ENCODE results near the gene ZNF526. TPM values are rescaled to one million over a fixed set of nuclear protein-coding genes. Genes with fewer than 3 reads are reported as not detected.

Gene ZNF526
- total RNA-seq, 2 donors from 2014 or later = 15.7 to 16.0 TPM

- H3K9ac ChIP-seq (ENCODE audit: extremely low read depth, low read length, poor library complexity, severe bottlenecking) = no peak overlapping the region
- 58 to 74% methylated on average over 6 to 10 of the region's 10 CpGs for WGBS, 2 experiments (ENCODE audit: insufficient coverage in 1 of 2, insufficient read length in 1 of 2)
Observed at GRCh38 chr19:42246143-42246921, 26.2 kb downstream of the ZNF526 start.

DNA sequence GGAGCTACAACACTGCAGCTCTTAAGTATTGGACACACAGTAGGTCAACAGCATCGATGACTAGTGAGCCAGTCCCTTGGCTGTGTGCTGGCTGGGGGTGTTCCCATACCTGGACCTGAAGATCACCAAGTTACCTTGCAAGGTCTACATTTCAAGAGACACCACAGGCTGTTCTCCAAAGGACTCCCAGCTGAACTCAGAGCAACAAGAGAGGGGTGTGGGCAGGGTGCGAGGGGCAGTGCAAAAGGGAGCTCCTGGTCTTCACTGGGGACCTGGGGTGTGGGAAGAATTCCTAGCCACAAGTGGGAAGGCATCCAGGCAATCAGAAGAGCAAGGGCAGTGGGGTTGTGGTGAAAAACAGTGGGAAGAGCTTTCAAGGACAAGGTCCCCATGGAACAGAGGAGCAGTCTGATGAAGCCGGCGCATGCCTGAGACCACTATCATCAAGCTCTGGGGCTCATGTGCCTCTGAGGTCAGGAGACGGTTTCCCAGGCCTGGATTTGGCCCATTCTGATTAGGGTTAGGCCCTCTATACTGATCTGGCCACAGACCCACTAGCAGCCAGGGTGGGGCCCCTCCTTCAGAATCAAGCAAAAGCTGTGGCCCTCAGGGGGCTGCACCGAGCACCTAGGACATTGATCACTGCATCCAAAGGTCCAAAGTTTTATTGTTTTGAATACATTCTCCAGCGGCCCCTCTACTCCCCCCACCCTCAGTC lies 27.0 kb downstream of the ZNF526 start:
- no peak overlapping the region for H3K4me3 Mint-ChIP-seq

More at GRCh38 chr19:42246143-42246921, 26.2 kb downstream of the ZNF526 start:
- H3K27ac Mint-ChIP-seq = peak overlapping the region; percentile 27
- no peaks in the 10 kb centered on the region for H3K27me3 Mint-ChIP-seq (ENCODE audit: insufficient read depth)
- H3K36me3 Mint-ChIP-seq (ENCODE audit: low read depth) = peaks cover 9% of the 10 kb centered on the region
- DNase-seq = peak; percentile 81
- peaks cover 10% of the 10 kb centered on the region for H3K4me1 Mint-ChIP-seq
- Histone ChIP-seq H3K4me3 (ENCODE audit: low read length) (no peak overlapping the region), H3K27ac (ENCODE audit: low read depth, low read length) (no peak overlapping the region), H3K27me3 (ENCODE audit: control insufficient read depth, insufficient read depth, low read length, poor library complexity, severe bottlenecking) (no peaks in the 10 kb centered on the region), H3K36me3 (ENCODE audit: control insufficient read depth, insufficient read depth, low read length) (peaks cover 15% of the 10 kb centered on the region), H3K9me3 (ENCODE audit: control insufficient read depth, low read length) (no peaks in the 10 kb centered on the region), H3K4me1 (ENCODE audit: control insufficient read depth, insufficient read depth, low read length) (no peaks in the 10 kb centered on the region)
- H3K9me3 Mint-ChIP-seq = no peaks in the 10 kb centered on the region
- H3K4me3 Mint-ChIP-seq = no peak overlapping the region
- peak; percentile 70 for TF ChIP-seq CTCF (conservative IDR thresholded peaks at IDR 0.05)

More for the DNA sequence above, 27.0 kb downstream of the ZNF526 start:
- Mint-ChIP-seq H3K27me3 (ENCODE audit: insufficient read depth) (no peaks in the 10 kb centered on the region), H3K27ac (peak overlapping the region; percentile 75), H3K9me3 (no peaks in the 10 kb centered on the region), H3K4me1 (peaks cover 12% of the 10 kb centered on the region), H3K36me3 (ENCODE audit: low read depth) (peaks cover 15% of the 10 kb centered on the region)
- no peak overlapping the region for H3K27ac ChIP-seq (ENCODE audit: low read depth, low read length)
- no peaks in the 10 kb centered on the region for H3K27me3 ChIP-seq (ENCODE audit: control insufficient read depth, insufficient read depth, low read length, poor library complexity, severe bottlenecking)
- no peak overlapping the region for H3K9ac ChIP-seq (ENCODE audit: extremely low read depth, low read length, poor library complexity, severe bottlenecking)
- WGBS, 2 experiments (ENCODE audit: insufficient coverage in 1 of 2, insufficient read length in 1 of 2) = 95 to 100% methylated on average over 3 to 7 of the region's 7 CpGs
- no peak overlapping the region for H3K4me3 ChIP-seq (ENCODE audit: low read length)
- DNase-seq = no peak
- H3K36me3 ChIP-seq (ENCODE audit: control insufficient read depth, insufficient read depth, low read length) = peaks cover 15% of the 10 kb centered on the region
- no peak for TF ChIP-seq CTCF (conservative IDR thresholded peaks at IDR 0.05)
- no peaks in the 10 kb centered on the region for H3K9me3 ChIP-seq (ENCODE audit: control insufficient read depth, low read length)
- no peaks in the 10 kb centered on the region for H3K4me1 ChIP-seq (ENCODE audit: control insufficient read depth, insufficient read depth, low read length)
